ENCODE measurements around the gene CYP24A1.

Gene CYP24A1

DNA sequence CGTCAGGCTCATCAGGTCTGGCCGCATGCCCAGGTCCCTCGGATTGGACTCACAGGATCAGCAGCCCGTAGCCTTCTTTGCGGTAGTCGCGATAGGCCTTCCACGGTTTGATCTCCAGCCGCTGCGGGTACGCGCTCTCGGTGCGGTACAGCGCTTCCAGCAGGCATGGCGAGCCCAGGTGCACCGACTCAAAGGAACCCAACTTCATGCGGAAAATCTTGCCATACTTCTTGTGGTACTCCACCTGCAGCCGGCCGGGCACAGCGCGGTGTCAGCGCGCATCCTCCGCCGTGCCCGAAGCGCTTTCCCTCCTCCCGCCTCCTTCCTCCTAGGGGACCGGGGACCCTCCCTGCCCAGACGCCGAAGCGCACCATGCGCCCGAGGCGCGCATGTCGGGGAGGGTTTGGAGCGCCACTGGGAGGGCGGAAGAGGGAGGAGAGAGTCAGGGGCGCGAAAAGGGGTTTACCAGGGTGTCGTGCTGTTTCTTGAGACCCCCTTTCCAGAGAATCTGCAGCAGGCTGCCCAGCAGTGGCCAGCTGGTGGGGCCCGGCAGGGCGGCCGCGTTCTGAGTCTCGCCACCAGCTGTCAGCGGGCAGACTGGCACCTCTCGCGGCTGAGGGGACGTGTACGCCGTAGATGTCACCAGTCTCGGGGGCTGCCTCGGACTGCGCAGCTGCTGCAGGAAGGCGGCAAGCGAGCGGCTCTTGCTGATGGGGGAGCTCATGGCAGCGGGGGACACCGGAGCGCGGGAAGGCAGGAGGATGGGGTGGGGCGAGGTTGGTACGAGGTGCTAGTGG is 732 bp downstream of the CYP24A1 start:
- no peak for DNase-seq

DNA sequence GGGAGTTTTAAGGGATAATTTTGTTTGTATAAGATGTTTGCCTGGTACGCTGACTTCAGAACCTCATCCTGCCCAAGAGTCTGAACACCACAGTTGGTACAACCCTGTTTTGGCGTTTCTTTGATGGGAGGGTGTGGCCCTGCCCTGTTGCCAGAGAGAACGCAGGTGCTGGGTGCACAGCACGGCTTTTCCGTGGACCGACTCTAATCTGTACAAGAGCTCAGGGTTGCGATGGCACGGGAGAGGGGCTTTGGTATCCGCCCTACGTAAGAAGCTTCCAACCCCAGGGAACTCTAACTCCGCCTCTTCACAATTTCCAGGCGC is 1.3 kb downstream of the CYP24A1 start:
- DNase-seq: no peak

DNA sequence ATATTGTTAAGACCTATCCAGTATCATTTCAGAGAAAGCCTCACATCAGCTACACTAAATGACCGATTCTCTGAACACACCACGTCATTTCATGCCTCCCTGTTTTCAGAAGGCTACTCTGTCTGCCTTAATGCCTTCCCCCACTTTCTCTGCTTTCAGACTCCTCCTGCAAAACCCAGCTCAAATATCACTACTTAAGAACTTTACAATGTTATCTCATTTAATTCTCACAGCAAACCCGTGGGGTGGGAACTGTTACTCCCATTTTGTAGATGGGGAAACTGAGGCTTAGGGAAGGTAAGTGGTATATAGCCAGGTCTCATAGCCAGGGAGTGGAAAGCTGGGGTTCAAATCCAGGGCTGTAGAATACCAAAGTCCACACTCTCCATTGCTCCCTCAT is 2.8 kb downstream of the CYP24A1 start:
- DNase-seq: no peak

DNA sequence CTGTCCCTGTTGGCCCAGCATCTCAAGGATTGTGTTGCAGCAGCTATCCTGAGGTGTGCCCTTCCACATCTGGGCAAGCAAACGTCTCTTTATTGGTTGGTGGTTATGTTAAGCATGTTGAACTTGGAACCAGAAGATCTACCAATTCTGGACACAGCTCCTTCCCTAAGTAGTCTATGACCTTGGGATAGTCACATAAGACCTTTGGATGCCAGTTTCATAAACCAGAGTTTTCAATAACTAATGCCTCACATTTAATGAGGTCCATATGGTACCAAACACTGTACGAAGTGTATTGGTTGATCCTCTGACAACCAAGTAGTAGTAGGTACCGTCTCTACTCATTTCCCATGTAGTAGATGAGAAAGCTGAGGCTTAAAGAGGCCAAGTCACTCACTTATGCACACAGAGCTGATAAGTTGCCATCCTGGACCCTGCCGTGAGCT is 3.7 kb downstream of the CYP24A1 start:
- DNase-seq: no peak

DNA sequence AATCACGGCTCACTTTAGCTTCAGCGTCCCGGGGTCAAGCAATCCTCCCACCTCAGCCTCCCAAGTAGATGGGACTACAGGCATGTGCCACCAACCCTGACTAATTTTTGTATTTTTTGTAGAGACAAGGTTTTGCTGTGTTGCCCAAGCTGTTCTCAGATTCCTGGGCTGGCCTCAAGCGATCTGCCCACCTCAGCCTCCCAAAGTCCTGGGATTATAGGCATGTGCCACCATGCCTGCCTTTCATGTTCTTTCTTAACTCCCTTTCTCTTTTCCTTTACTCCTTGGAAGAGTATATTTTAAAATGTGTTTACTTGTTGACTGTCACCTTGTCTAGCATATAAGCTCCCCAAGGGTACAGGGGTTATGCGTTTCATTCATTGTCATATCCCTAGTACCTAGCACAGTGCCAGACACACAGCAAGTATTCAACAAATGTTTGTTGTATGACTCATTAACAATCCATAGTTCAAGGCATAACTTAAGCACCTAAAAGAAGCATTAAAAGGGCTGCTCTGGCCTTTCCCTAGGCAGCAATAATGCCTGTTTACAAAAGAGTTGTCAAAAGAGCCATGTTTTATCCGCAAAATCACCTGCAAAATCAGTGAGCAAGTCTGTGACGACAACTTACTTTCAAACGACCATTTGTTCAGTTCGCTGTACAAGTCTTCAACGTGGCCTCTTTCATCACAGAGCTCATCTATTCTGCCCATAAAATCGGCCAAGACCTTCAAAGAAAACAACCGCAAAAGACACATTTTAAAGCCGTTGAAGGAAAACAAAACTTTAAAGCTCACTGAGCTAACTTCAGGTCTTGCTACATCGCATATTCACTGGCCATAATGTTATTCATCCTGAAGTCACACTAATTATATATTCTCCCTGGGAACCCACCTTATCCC is 4.6 kb downstream of the CYP24A1 start:
- DNase-seq: no peak

DNA sequence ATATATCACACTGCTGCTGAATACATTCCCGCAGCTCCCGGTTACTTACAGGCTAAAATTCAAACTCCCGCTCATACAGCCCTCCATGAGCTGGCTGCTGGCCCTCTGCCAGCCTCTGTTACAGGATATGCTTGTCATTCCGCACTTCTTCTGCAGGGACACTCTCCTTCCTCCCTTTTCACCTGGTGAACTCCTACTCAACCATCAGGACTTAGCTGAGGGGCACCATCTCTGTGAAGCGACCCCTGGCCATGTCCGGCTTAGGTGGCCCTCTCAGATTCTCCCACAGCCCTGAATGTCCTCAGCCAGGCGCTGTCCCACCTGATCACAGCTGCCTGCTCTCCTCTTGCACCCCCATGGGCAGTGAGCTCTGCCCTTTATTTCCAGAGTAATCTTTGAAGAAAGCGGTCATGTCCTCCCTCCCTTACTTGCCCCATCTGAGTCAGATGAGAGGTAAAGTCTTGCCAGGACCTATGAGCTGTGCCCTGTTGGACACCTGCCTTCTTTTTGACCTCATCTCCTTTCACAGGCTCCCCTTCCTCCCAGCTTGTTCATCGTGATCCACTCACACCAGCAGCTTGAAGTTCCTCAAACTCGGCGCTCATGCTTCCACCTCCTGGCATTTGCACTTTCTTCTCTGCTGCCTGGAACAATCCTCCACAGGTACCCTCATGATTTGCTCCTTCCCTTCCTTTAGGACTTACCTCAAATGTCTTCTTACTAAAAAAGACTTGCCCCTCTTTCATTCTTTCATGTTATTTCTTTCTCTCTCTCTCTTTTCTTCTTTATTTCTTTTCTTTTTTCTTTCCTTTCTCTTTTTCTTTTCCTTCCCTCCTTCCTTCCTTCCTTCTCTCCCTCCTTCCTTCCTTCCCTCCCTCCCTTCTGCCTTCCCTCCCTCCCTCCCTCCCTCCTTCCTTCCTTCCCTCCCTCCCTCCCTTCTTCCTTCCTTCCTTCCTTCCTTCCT is 5.6 kb downstream of the CYP24A1 start:
- DNase-seq: peak; percentile 11

DNA sequence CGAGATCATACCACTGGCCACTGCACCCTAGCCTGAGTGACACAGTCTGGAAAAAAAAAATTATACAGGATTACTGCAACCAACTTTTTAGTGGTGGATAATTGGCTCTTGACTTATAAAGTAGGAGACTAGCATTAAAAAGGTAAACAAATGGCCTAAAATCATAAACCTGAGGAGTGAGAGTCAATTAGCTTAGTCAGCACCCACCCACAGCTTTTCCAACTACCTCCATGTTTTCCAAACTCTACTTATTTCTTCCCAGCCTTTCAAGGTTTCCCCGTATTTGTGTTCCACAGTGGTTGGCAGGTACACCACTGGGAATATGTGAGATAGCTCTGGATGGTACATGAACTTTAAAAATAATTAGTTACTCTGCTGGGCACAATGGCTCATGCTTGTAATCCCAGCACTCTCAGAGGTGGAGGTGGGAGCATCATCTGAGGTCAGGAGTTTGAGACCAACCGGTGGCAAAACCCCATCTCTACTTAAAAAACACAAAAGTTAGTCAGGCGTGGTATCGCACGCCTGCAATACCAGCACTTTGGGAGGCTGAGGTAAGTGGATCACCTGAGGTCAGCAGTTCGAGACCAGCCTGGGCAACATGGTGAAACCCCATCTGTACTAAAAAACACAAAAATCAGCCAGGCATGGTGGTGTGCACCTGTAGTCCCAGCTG is 6.7 kb downstream of the CYP24A1 start:
- no peak for DNase-seq

DNA sequence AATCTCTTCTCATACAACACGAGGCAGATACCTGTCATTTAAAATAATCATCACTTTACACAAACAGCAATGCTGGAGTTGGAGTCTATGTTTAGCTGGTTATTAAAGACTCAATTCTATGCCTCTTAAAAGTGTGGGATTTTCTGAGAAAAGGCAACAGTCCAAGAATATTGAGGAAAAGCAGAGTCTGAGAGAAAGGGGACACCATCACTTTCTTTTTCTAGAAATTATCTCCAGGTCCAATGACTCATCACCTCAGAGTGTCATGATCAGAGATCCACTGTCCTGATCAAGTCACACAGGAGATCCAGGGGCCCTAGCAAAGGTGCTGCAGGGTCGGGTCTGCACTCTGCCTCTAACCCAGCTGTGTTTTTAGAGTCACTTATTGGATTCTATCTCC is 8.0 kb downstream of the CYP24A1 start:
- no peak for DNase-seq

DNA sequence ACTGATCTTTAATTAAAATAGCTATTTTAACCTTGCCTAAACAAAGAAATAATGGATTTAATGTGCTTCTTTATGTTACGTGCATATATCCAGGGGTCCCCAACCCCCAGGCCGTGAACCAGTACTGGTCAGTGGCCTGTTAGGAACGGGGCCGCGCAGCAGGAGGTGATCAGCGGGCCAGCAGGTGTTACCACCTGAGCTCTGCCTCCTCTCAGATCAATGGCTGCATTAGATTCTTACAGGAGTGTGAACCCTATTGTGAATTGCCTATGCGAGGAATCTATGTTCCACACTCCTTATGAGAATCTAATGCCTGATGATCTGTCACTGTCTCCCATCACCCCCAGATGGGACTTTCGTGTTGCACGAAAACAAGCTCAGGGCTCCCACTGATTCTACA is 8.8 kb downstream of the CYP24A1 start:
- no peak for DNase-seq

DNA sequence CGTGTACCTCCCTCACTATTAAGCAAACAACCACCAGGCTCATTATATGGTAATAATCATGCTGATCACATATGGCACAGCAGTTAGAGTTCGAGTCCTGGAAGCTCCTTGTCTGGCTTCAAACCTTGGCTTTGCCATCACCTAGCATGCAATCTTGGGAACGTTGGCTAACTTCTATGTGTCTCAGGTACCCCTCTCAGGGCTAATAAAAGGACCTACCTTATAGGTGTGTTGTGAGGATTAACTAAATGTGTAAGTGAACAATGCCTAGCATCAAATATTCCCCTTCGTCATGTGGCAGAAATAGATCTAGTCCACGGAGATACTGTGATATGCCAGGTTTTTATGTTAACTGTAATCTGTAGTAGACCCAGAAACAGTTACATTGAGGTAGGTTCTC is 10.4 kb downstream of the CYP24A1 start:
- DNase-seq: no peak

DNA sequence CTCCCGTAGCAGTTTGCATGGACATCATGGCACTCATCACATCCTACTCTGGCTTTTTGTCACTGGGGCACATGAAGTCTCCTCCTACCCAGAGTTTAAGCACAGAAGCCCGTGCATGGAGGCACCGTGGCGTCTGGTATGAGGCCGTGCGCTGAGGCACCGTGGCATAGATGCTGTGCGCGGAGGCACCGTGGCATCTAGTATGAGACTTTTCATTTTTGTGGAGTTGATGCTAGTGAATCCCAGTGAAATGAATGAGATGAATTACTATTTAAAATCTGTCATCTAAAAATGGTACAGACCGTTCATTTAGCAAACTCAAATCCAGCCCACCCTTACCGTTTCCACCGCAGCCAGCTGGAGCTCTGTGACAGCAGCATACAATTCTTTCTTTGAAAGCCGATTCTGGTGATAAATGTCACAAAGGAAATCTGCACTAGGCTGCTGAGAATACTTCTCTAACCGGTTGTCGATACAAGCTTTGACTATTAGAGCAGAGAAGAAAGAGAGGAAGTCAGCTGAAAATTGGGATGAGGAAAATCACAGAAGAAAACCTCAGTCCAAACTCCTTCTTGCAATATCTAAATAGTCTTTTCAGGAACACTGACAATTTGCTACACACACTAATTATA is 11.3 kb downstream of the CYP24A1 start:
- no peak for DNase-seq

DNA sequence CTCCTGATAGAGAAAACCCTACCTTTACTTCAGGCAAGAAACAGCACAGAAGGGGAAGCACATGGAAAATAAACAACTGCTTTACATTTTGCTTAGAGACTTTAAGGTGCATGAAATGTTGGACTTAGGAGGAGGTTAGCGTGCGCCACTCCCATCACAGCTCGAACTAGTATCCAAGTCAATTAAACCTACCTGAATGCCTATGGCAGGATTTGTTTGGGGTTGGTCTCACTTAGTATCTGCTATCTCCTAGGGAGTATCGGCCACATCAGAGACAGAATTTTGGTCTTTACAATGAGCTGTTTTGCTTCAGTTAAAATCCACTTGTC is 12.0 kb downstream of the CYP24A1 start:
- no peak for DNase-seq

DNA sequence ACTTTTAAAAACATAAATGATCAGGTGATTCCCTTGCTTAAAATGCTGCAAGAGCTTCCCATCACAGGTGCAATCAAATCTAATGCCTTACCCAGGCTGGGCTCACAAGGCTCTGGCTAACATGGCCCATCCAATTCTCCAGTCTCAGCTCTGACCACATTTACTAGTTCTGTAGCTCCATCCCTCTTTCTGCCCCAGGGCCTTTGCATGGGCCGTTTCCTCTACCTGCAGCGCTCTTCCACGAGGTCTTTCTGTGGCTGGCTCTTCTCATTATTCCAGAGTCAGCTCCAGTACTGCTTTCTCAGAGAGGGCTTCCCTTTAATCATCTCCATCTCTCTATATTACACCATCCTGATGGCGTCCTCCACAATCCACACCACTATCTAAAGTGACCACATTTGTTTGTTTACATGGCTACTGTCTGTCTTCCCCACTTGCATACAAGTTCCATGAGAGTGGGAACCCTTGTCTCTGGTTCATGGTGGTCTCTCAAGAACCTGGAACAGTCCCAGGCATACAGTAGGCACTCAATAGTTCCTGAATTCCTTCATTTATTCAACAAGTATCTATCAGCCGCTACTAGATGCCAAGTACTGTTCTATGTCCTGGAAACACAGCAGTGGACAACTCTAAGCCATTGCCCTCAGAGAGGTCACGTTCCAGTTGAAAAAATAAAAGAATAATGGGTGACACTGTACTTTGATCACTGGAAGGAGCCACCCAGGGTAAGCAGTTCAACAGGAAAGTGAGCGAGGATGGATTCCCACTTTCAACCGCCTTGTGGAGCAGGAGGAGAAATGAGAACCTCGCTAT is 12.6 kb downstream of the CYP24A1 start:
- no peak for DNase-seq

DNA sequence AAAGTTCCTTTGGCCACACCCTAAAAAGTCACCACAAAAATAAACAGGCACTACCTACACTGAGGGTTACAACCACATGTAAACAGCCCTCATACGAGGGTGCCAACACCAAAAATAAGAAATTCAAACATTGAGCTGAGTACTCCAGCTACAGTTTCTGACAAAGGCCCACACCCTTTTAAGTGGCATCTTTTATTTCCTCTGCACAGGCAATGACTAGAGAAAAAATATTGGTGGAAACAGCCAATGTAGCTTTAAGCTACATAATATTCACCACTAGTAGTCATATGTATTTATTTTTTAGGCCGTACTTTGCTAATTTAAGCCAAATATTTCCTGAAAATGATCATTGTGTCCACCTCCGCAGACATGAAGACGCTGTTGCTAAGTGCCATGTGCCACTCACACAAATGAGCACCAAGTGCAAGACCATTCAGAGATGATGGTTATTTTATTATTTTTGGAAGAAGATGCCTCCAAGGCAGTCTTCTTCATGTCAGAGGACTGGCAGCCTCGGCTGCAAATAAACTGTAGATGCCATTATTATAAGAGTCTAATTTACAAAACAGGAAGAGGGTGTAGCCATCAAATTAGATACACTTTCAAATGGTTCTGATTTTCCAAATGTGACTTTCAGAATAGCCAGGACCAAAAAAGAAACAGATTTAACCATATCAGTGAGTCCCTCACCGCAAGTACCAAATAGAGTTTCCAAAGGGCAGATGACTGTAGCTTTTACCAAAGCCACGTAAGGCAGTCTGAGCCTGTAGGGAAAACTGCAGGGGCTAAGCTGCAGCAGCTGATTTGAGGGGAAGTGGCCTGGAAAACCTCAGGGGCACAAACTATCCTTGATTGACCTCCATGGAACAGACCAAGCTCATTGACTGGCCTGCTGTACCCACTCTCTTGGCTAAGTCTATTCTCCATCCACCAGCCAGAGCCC is 13.4 kb downstream of the CYP24A1 start:
- no peak for DNase-seq

DNA sequence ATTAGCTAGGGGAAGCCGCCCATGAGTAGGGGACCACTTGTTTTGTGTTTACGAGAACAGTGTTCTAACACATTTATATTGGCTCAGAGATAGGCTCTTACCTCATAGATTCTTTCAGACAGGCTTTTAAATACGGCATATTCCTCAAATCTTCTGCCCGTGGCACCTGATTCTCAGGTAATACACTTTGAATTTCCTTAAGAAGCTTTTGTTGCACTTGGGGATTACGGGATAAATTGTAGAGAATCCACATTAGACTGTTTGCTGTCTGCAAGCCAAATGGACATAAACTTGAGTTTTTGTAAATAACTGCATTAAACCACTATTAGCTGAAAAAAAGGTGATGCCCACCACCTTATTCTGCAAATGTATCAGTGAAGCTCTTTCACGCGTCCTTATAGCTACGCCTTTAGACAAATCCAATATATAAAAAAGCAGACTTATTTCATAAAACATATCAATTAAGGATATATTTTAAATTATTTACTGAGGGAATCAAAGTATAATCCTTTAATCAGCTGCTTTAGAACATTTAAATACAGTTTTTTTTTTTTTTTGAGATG is 14.8 kb downstream of the CYP24A1 start:
- no peak for DNase-seq

DNA sequence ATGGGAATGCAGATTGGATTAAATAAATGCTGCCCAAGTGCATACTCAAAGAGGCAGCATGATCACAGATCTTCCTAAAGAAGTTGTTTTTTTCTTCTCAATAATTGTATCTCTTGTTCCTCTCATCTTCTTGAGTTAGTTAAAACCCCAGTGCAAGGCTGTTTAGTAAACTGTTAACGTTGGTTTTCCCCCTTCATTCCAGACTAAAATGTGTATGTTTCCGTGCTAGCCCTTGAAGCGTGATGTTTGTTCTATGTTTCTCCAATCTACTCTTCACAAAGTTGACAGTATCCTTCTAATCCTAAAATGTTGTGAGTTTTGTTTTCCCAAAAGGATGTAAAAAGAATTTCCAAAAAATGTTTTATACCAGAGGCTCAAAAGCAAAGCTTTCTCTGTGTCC is 15.6 kb downstream of the CYP24A1 start:
- DNase-seq: no peak

DNA sequence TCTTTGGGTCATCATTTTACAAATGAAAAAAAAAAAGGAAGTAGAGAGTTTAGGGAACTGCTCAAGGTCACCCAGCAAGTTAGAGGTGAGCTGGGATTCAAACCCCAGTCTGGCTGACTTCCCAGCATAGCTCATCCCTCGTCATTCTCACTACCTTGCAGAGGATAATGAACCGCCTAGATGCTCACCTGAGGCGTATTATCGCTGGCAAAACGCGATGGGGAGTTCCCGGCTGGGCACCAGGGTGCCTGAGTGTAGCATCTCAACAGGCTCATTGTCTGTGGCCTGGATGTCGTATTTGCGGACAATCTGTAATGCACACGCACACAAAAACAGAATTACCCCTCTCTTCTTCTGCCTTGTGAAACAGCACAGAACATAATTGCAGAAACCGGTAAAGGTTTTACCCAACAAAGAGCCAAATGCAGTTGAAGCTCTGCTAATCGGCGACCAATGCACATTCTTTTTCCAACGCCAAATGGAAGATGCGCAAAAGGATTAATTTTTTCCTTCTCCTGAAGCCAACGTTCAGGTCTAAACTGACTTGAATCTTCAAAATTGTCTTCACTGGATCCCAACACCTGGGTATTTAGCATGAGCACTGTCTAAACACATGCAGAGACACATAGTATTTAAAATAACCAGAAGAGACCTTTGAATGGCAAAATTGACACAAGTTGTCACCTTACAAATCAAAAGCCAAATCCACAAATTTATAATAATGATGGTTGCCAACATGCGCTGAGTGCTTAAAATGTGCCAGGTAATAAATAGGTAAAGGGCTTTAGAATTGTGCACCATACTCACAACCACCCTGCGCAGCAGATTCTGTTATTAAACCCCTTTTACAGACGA is 16.6 kb downstream of the CYP24A1 start:
- no peak for DNase-seq

DNA sequence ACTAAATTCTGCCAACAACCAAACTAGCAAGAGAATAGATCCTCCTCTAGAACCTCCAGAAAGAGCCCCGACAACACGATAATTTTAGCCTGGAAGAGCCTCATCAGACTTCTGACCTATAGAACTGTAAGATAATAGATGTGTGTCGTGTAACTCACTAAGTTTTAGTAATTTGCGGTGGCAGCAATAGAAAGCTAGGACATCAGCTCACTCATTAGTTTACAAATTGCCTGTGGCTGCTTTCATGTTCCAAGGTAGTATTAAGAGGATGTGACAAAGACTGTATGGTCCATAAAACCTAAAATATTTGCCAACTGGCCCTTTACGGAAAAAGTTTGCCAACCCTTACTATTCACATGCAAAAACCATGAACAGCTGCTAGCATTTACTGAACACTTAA is 17.3 kb downstream of the CYP24A1 start:
- DNase-seq: no peak

Measured in DMS153 (cell line).